PC-9 (cell line): ENCODE measurements around the gene PRPH. TPM values are rescaled to one million over a fixed set of nuclear protein-coding genes. Genes with fewer than 3 reads are reported as not detected.

Experiments
- BruUV-seq: library from RNA; stranded (reverse); fragments of 400-500 nt; replicated peaks from 2 replicates; lab custom pipeline; 2021; lab: Mats Ljungman, UMichigan
- CTCF ChIA-PET: fragments of 300-600 bp; sonication (Branson Sonifier 250); formaldehyde crosslinking; loops from one replicate; lab custom pipeline; 2022; ENCODE audit warnings: antibody characterized with exemption; lab: Charles Lee
- POLR2A ChIA-PET: fragments of 300-600 bp; sonication (Branson Sonifier 250); formaldehyde crosslinking; loops from one replicate; lab custom pipeline; 2022; ENCODE audit warnings: antibody characterized with exemption; ENCODE audit not compliant: unreplicated experiment; lab: Charles Lee
- DNase-seq, 2 experiments: peaks; one replicate each; pipeline versions ENCODE4 v3.0.0 to v3.0.0-alpha.2; 2015 to 2022; ENCODE audit warnings: mixed read lengths in 1 of 2
- H2AFZ ChIP-seq: fragments of 200-600 bp; sonication (generic); 2 replicates; pipeline ENCODE4 v1.8.1; 2017; ENCODE audit warnings: antibody characterized with exemption
- H3F3A ChIP-seq: fragments of 200-600 bp; sonication (generic); 2 replicates; pipeline ENCODE4 v1.8.1; 2017; ENCODE audit warnings: antibody characterized with exemption, mild to moderate bottlenecking, low read depth; ENCODE audit not compliant: insufficient read depth
- H3K27ac ChIP-seq: fragments of 200-600 bp; sonication (generic); 2 replicates; pipeline ENCODE4 v1.6.1; 2016; ENCODE audit warnings: mixed run types
- H3K27me3 ChIP-seq: fragments of 200-600 bp; sonication (generic); 2 replicates; pipeline ENCODE4 v1.6.1; 2016; ENCODE audit warnings: low read depth, mixed run types; ENCODE audit not compliant: insufficient read depth
- H3K36me3 ChIP-seq: fragments of 200-600 bp; sonication (generic); 2 replicates; pipeline ENCODE4 v1.6.1; 2016; ENCODE audit warnings: low read depth, mixed run types
- H3K4me1 ChIP-seq: fragments of 200-600 bp; sonication (generic); replicated peaks from 2 replicates; pipeline ENCODE4 v1.6.1; 2016; ENCODE audit warnings: mixed run types; ENCODE audit not compliant: insufficient read depth
- H3K4me2 ChIP-seq: fragments of 200-600 bp; sonication (generic); 2 replicates; pipeline ENCODE4 v1.6.1; 2017; ENCODE audit warnings: mixed run types
- H3K4me3 ChIP-seq: fragments of 200-600 bp; sonication (generic); 2 replicates; pipeline ENCODE4 v1.6.1; 2016; ENCODE audit warnings: mixed run types
- H3K79me2 ChIP-seq: fragments of 200-600 bp; sonication (generic); 2 replicates; pipeline ENCODE4 v1.6.1; 2017; ENCODE audit warnings: low read depth, mixed run types
- H3K9me2 ChIP-seq: fragments of 200-600 bp; sonication (generic); 2 replicates; pipeline ENCODE4 v1.8.1; 2017; ENCODE audit warnings: mild to moderate bottlenecking; ENCODE audit not compliant: insufficient read depth
- H3K9me3 ChIP-seq: fragments of 200-600 bp; sonication (generic); 2 replicates; pipeline ENCODE4 v1.8.1; 2016; ENCODE audit warnings: low read depth; ENCODE audit not compliant: insufficient read depth
- H4K20me1 ChIP-seq: fragments of 200-600 bp; sonication (generic); 2 replicates; pipeline ENCODE4 v1.8.1; 2017; ENCODE audit not compliant: insufficient read depth
- CTCF ChIP-seq: fragments of 200-600 bp; sonication (generic); conservative IDR thresholded peaks from 2 replicates; pipeline ENCODE4 v1.6.1; 2017; ENCODE audit warnings: mixed run types, antibody characterized with exemption, mild to moderate bottlenecking, moderate library complexity
- EZH2 ChIP-seq: fragments of 200-600 bp; sonication (generic); IDR thresholded peaks from 2 replicates; pipeline ENCODE4 v1.8.0; 2017; ENCODE audit warnings: antibody characterized with exemption, low read depth
- intact Hi-C: fragments of 100-400 bp; cut with micrococcal nuclease; formaldehyde crosslinking; loops from one replicate; pipeline ENCODE4 v1.10.0; 2022; ENCODE audit not compliant: unreplicated experiment
- total RNA-seq: library from RNA; stranded (reverse); gene quantifications from 2 replicates; pipeline ENCODE4 v1.2.3, GENCODE V29; 2021

The PRPH gene
- total RNA-seq, 1 experiment from 2014 or later, result 0.46 TPM

- no peaks in the 10 kb centered on the region for H4K20me1 ChIP-seq
- TF ChIP-seq CTCF (peak; percentile 93), EZH2 (no peak)
- H3K27me3 ChIP-seq, result no peaks in the 10 kb centered on the region
- H3K9me3 ChIP-seq, result no peaks in the 10 kb centered on the region
- ChIA-PET POLR2A (no interaction called here), CTCF (interaction anchor here (0.6 to 1.5 kb wide), 6 partner anchors 53 to 335 kb away, joined by 3 to 8 read pairs (median 4); partner anchors contain the start of gene PRPF40B)
- H3K79me2 ChIP-seq, result no peaks in the 10 kb centered on the region
- DNase-seq, result peak in 1 of 2 experiments; percentile 55
- H3K36me3 ChIP-seq, result no peaks in the 10 kb centered on the region
- no peaks in the 10 kb centered on the region for H3K9me2 ChIP-seq
- BruUV-seq, result no TSS peak
- H2AFZ ChIP-seq, result no peak overlapping the region
- H3K4me1 ChIP-seq, result no peaks in the 10 kb centered on the region
- no peaks in the 10 kb centered on the region for H3F3A ChIP-seq
- H3K4me3 ChIP-seq, result no peak overlapping the region
- H3K4me2 ChIP-seq, result no peak overlapping the region
- intact Hi-C loops, result loop anchor here (1.0 to 2.0 kb wide), 2 partner anchors 58 to 69 kb away; partner anchors contain the start of gene DNAJC22
- no peak overlapping the region for H3K27ac ChIP-seq
Measured at GRCh38 chr12:49288412-49288853, 6.5 kb upstream of the PRPH start.

GRCh38 chr12:49288922-49289555 lies 5.9 kb upstream of the PRPH start:
- ChIA-PET POLR2A (no interaction called here), CTCF (interaction anchor here (0.5 to 1.5 kb wide), 8 partner anchors 14 to 334 kb away, joined by 3 to 10 read pairs (median 5); partner anchors contain the start of gene PRPF40B)
- intact Hi-C loops, result loop anchor here (1.0 to 2.0 kb wide), 2 partner anchors 58 to 68 kb away; partner anchors contain the start of gene DNAJC22
- Histone ChIP-seq H2AFZ (no peak overlapping the region), H3K79me2 (no peaks in the 10 kb centered on the region), H3K4me3 (no peak overlapping the region), H3K9me2 (no peaks in the 10 kb centered on the region), H4K20me1 (no peaks in the 10 kb centered on the region), H3K27me3 (no peaks in the 10 kb centered on the region), H3K4me2 (no peak overlapping the region), H3F3A (no peaks in the 10 kb centered on the region), H3K36me3 (no peaks in the 10 kb centered on the region), H3K27ac (no peak overlapping the region), H3K9me3 (no peaks in the 10 kb centered on the region), H3K4me1 (no peaks in the 10 kb centered on the region)
- BruUV-seq, result no TSS peak
- DNase-seq, result no peak
- no peak for TF ChIP-seq CTCF
- no peak for TF ChIP-seq EZH2

- H4K20me1 ChIP-seq, result no peaks in the 10 kb centered on the region
- no peak overlapping the region for H2AFZ ChIP-seq
- CTCF ChIA-PET, result no interaction called here
- H3K79me2 ChIP-seq, result no peaks in the 10 kb centered on the region
- no peak overlapping the region for H3K4me3 ChIP-seq
- TF ChIP-seq EZH2 (no peak), CTCF (no peak)
- BruUV-seq, result no TSS peak
- no peaks in the 10 kb centered on the region for H3K4me1 ChIP-seq
- H3K9me3 ChIP-seq, result no peaks in the 10 kb centered on the region
- H3K4me2 ChIP-seq, result no peak overlapping the region
- intact Hi-C loops, result no loop called here
- H3K9me2 ChIP-seq, result no peaks in the 10 kb centered on the region
- DNase-seq, result no peak
- POLR2A ChIA-PET, result interaction anchor here (0.6 kb wide), 1 partner anchor 173 kb away, joined by 4 read pairs; no protein-coding TSS in a partner anchor
- H3K27ac ChIP-seq, result no peak overlapping the region
- H3K27me3 ChIP-seq, result 0 out of 2 replicates have a peak, but pooled peaks cover under 1% of the 10 kb centered on the region
- H3K36me3 ChIP-seq, result no peaks in the 10 kb centered on the region
- H3F3A ChIP-seq, result no peaks in the 10 kb centered on the region
Measured at GRCh38 chr12:49292729-49293055, 2.3 kb upstream of the PRPH start.
